Endothelial cell of umbilical vein (primary cell): ENCODE measurements around the gene OSTM1. TPM values are rescaled to one million over a fixed set of nuclear protein-coding genes. Genes with fewer than 3 reads are reported as not detected.

Experiments used
- BruUV-seq: library from RNA; stranded (reverse); fragments of 400-500 nt; replicated peaks from 2 replicates; lab custom pipeline; 2021; lab: Mats Ljungman, UMichigan
- CTCF ChIA-PET: fragments of 300-600, 350-600 bp; sonication (Branson Sonifier 250); formaldehyde crosslinking; loops from one replicate; lab custom pipeline; 2021; ENCODE audit warnings: antibody characterized with exemption, inconsistent platforms; lab: Charles Lee
- POLR2A ChIA-PET: fragments of 300-600, 350-600 bp; sonication (Branson Sonifier 250); formaldehyde crosslinking; loops from one replicate; lab custom pipeline; 2021; ENCODE audit warnings: antibody characterized with exemption, inconsistent platforms; lab: Charles Lee
- DNase-seq: peaks from one replicate; pipeline ENCODE4 v3.0.0-alpha.2; 2011; ENCODE audit warnings: low read depth, low spot score
- FAIRE-seq: peaks from 2 replicates; lab custom pipeline; 2011; peaks lifted over from hg19 to GRCh38; lab: Jason Lieb, UNC
- H2AFZ ChIP-seq: 2 replicates; pipeline ENCODE4 v1.6.0; 2012; ENCODE audit warnings: low read depth, low read length, control low read depth, inconsistent platforms
- H3K27ac ChIP-seq: 2 replicates; pipeline ENCODE4 v1.5.1; 2011; ENCODE audit warnings: low read depth, mild to moderate bottlenecking, control low read depth, low read length, moderate library complexity; ENCODE audit not compliant: insufficient read depth
- H3K27me3 ChIP-seq, 2 experiments: 2 replicates each; pipeline versions ENCODE4 v1.6.0 to v1.6.1; 2011; ENCODE audit warnings: low read length in 2 of 2, mixed read lengths in 1 of 2; ENCODE audit not compliant: control insufficient read depth in 2 of 2, insufficient read depth in 2 of 2
- H3K36me3 ChIP-seq, 2 experiments: 2 replicates in 1 of 2; 3 replicates in 1 of 2; pipeline ENCODE4 v1.5.1; 2011; ENCODE audit warnings: low read length in 2 of 2, mild to moderate bottlenecking in 1 of 2, moderate library complexity in 1 of 2; ENCODE audit not compliant: control insufficient read depth in 2 of 2, insufficient read depth in 2 of 2; ENCODE audit errors: extremely low read depth in 1 of 2
- H3K4me1 ChIP-seq: 3 replicates; pipeline ENCODE4 v1.5.1; 2011; ENCODE audit warnings: mild to moderate bottlenecking, low read length; ENCODE audit not compliant: control insufficient read depth, insufficient read depth; ENCODE audit errors: extremely low read depth
- H3K4me2 ChIP-seq: 2 replicates; pipeline ENCODE4 v1.6.1; 2011; ENCODE audit warnings: low read length, control low read depth, mixed read lengths; ENCODE audit not compliant: insufficient read depth
- H3K4me3 ChIP-seq, 3 experiments: fragments of 200-600 bp in 1 of 3; sonication (generic), shearing (Covaris generic) in 1 of 3; replicated peaks in 1 of 3; 2 replicates each; pipeline ENCODE4 v1.5.1; 2011 to 2016; ENCODE audit warnings: control low read depth in 3 of 3, low read length in 3 of 3, mild to moderate bottlenecking in 2 of 3, inconsistent platforms in 1 of 3, low read depth in 1 of 3, moderate library complexity in 1 of 3; ENCODE audit not compliant: insufficient read depth in 1 of 3
- H3K79me2 ChIP-seq: 2 replicates; pipeline ENCODE4 v1.6.0; 2012; ENCODE audit warnings: low read length, inconsistent platforms; ENCODE audit not compliant: control insufficient read depth, insufficient read depth
- H3K9ac ChIP-seq: replicated peaks from 2 replicates; pipeline ENCODE3; 2011; ENCODE audit warnings: low read length, control low read depth; ENCODE audit not compliant: insufficient read depth; ENCODE audit errors: extremely low read depth
- H3K9me1 ChIP-seq: replicated peaks from 3 replicates; pipeline ENCODE4 v1.6.0; 2011; ENCODE audit warnings: mild to moderate bottlenecking, low read length; ENCODE audit not compliant: control insufficient read depth, insufficient read depth; ENCODE audit errors: extremely low read depth
- H3K9me3 ChIP-seq: replicated peaks from 2 replicates; pipeline ENCODE4 v1.5.1; 2012; ENCODE audit warnings: low read length, inconsistent platforms; ENCODE audit not compliant: control insufficient read depth, insufficient read depth
- H4K20me1 ChIP-seq: replicated peaks from 2 replicates; pipeline ENCODE3; 2011; ENCODE audit warnings: mild to moderate bottlenecking, low read length; ENCODE audit not compliant: control insufficient read depth, insufficient read depth; ENCODE audit errors: extremely low read depth
- CTCF ChIP-seq, 2 donors: IDR thresholded peaks; 1 replicate in 1 of 2; 2 replicates in 1 of 2; pipeline ENCODE4 v1.5.1; 2011; ENCODE audit warnings: low read length in 2 of 2, mild to moderate bottlenecking in 2 of 2, moderate library complexity in 2 of 2, control low read depth in 1 of 2, inconsistent platforms in 1 of 2, low read depth in 1 of 2; ENCODE audit not compliant: insufficient read depth in 1 of 2; ENCODE audit errors: extremely low read depth in 1 of 2
- EZH2 ChIP-seq: IDR thresholded peaks from 2 replicates; pipeline ENCODE4 v1.6.1; 2012; ENCODE audit warnings: borderline replicate concordance, low read depth, mild to moderate bottlenecking, moderate library complexity, low read length, inconsistent platforms; ENCODE audit not compliant: severe bottlenecking
- FOS ChIP-seq: IDR thresholded peaks from 2 replicates; pipeline ENCODE4 v1.6.1; 2011; ENCODE audit warnings: mild to moderate bottlenecking, low read length, moderate library complexity, borderline replicate concordance; ENCODE audit not compliant: insufficient read depth
- GATA2 ChIP-seq: IDR thresholded peaks from 2 replicates; pipeline ENCODE4 v1.7.0; 2011; ENCODE audit warnings: low read depth, mild to moderate bottlenecking, moderate library complexity, mixed read lengths, low read length; ENCODE audit not compliant: insufficient read length, insufficient read depth
- JUN ChIP-seq: IDR thresholded peaks from 2 replicates; pipeline ENCODE4 v1.6.1; 2011; ENCODE audit warnings: borderline replicate concordance, low read depth; ENCODE audit not compliant: insufficient read length, insufficient read depth
- MYC ChIP-seq: IDR thresholded peaks from one replicate; pipeline ENCODE4 v1.6.1; 2011; ENCODE audit warnings: mild to moderate bottlenecking, low read depth, low read length
- POLR2A ChIP-seq: IDR thresholded peaks from 2 replicates; pipeline ENCODE4 v1.6.1; 2012; ENCODE audit warnings: low read depth, mild to moderate bottlenecking, control low read depth, low read length
- POLR2AphosphoS5 ChIP-seq: IDR thresholded peaks from 2 replicates; pipeline ENCODE4 v1.6.1; 2012; ENCODE audit warnings: low read depth, mild to moderate bottlenecking, control low read depth, low read length, moderate library complexity; ENCODE audit not compliant: insufficient read depth
- dilution Hi-C: fragments of 300-500 bp; cut with MboI; formaldehyde crosslinking; loops from one replicate; pipeline ENCODE4 v1.15.0; 2019; ENCODE audit warnings: low sequenced_read_pairs; ENCODE audit not compliant: extremely low pct_ligation_motif_present
- intact Hi-C: fragments of 100-400 bp; cut with micrococcal nuclease; formaldehyde crosslinking; loops from one replicate; pipeline ENCODE4 v1.10.0; 2022
- polyA plus RNA-seq, 4 experiments: library from polyadenylated mRNA; depleted of rRNA in 3 of 4; stranded (reverse) in 3 of 4; unstranded in 1 of 4; fragments of >200 nt; gene quantifications; 2 replicates each; pipeline versions ENCODE4 v1.2.1 to v1.2.3, GENCODE V29; 2011 to 2012; ENCODE audit warnings: missing spikeins in 1 of 4
- total RNA-seq: library from RNA; stranded (reverse); gene quantifications from 2 replicates; pipeline ENCODE4 v1.2.3, GENCODE V29; 2021
- TF ChIP-seq, protein P1 (sequence below): IDR thresholded peaks from 2 replicates; pipeline ENCODE4 v1.6.1; 2011; ENCODE audit not compliant: insufficient read depth, insufficient read length

OSTM1 gene
- total and polyA plus RNA-seq, 2 donors (not counting 3 experiments of a cell fraction or from before 2014, with no cell fraction given) = 23.1 to 26.4 TPM

GRCh38 chr6:108120311-108120710 lies 45.8 kb upstream of the OSTM1 start:
- intact Hi-C loops (no loop called here), dilution Hi-C loops (no loop called here)
- no peaks in the 10 kb centered on the region for H3K79me2 ChIP-seq
- H3K4me1 ChIP-seq = peaks cover 16% of the 10 kb centered on the region
- FAIRE-seq = no peak
- no peak overlapping the region for H3K4me2 ChIP-seq
- TF ChIP-seq GATA2 (no peak), POLR2A (no peak), MYC (no peak)
- TF ChIP-seq, protein P1, sequence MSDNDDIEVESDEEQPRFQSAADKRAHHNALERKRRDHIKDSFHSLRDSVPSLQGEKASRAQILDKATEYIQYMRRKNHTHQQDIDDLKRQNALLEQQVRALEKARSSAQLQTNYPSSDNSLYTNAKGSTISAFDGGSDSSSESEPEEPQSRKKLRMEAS = no peak
- no peaks in the 10 kb centered on the region for H3K36me3 ChIP-seq
- no peaks in the 10 kb centered on the region for H3K9me3 ChIP-seq
- ChIA-PET POLR2A (no interaction called here), CTCF (no interaction called here)
- DNase-seq = no peak
- no peak overlapping the region for H2AFZ ChIP-seq
- no peaks in the 10 kb centered on the region for H3K9me1 ChIP-seq
- H3K4me3 ChIP-seq = no peak overlapping the region
- no peaks in the 10 kb centered on the region for H4K20me1 ChIP-seq
- BruUV-seq = no TSS peak
- no peak overlapping the region for H3K27ac ChIP-seq
- no peak overlapping the region for H3K9ac ChIP-seq
- peaks cover 81 to 89% of the 10 kb centered on the region in 2 experiments for H3K27me3 ChIP-seq

GRCh38 chr6:108119769-108120141 lies 45.2 kb upstream of the OSTM1 start:
- no peaks in the 10 kb centered on the region for H3K36me3 ChIP-seq
- ChIA-PET CTCF (interaction anchor here (0.9 to 1.3 kb wide), 3 partner anchors 7 to 372 kb away, joined by 3 to 8 read pairs (median 4); partner anchors contain the start of gene SNX3), POLR2A (no interaction called here)
- H3K9me1 ChIP-seq = no peaks in the 10 kb centered on the region
- no peak for TF ChIP-seq JUN
- no peak for TF ChIP-seq CTCF (IDR thresholded peaks at IDR 0.05; ENCODE audit: extremely low read depth in 1 of 2, insufficient read depth in 1 of 2, low read depth in 1 of 2, low read length in 2 of 2)
- no peak for TF ChIP-seq FOS
- no peak for TF ChIP-seq GATA2
- no peak for TF ChIP-seq POLR2A
- TF ChIP-seq EZH2 = no peak
- TF ChIP-seq MYC = no peak
- TF ChIP-seq, protein P1 = no peak
- TF ChIP-seq POLR2AphosphoS5 = no peak
- no peak overlapping the region for H2AFZ ChIP-seq
- H3K4me1 ChIP-seq = peaks cover 20% of the 10 kb centered on the region
- no peaks in the 10 kb centered on the region for H3K9me3 ChIP-seq
- no peak overlapping the region for H3K4me2 ChIP-seq
- no peaks in the 10 kb centered on the region for H3K79me2 ChIP-seq
- BruUV-seq = no TSS peak
- dilution Hi-C loops (no loop called here), intact Hi-C loops (loop anchor here (2.0 kb wide), 1 partner anchor 175 kb away; the partner anchor contains the start of gene AFG1L)
- H3K4me3 ChIP-seq = no peak overlapping the region
- H3K27me3 ChIP-seq = peaks cover 83 to 88% of the 10 kb centered on the region in 2 experiments
- no peak for FAIRE-seq
- no peak overlapping the region for H3K9ac ChIP-seq
- DNase-seq = no peak
- no peak overlapping the region for H3K27ac ChIP-seq
- no peaks in the 10 kb centered on the region for H4K20me1 ChIP-seq
